Neural progenitor cell (in vitro differentiated cells): ENCODE results near the gene TMEM53. TPM values are rescaled to one million over a fixed set of nuclear protein-coding genes. Genes with fewer than 3 reads are reported as not detected.

Experiments used
- DNase-seq: peaks from one replicate; pipeline ENCODE4 v3.0.0-alpha.2; 2016; ENCODE audit warnings: low spot score
- H2AFZ ChIP-seq: fragments of 200-600 bp; sonication (generic); replicated peaks from 2 replicates; pipeline ENCODE4 v1.6.1; 2016; ENCODE audit warnings: antibody characterized with exemption
- H3F3A ChIP-seq: fragments of 200-600 bp; sonication (generic); 2 replicates; pipeline ENCODE4 v1.6.1; 2016; ENCODE audit warnings: antibody characterized with exemption, low read depth
- H3K27ac ChIP-seq: fragments of 200-600 bp; sonication (generic); 2 replicates; pipeline ENCODE4 v1.5.1; 2016; ENCODE audit warnings: mild to moderate bottlenecking
- H3K27me3 ChIP-seq: fragments of 200-600 bp; sonication (generic); 2 replicates; pipeline ENCODE4 v1.6.1; 2016; ENCODE audit warnings: mild to moderate bottlenecking, moderate library complexity
- H3K36me3 ChIP-seq: fragments of 200-600 bp; sonication (generic); 2 replicates; pipeline ENCODE4 v1.5.1; 2016
- H3K4me1 ChIP-seq: fragments of 200-600 bp; sonication (generic); 2 replicates; pipeline ENCODE4 v1.6.1; 2016; ENCODE audit warnings: mixed run types
- H3K4me2 ChIP-seq: fragments of 200-600 bp; sonication (generic); 2 replicates; pipeline ENCODE4 v1.6.1; 2016
- H3K4me3 ChIP-seq: fragments of 200-600 bp; sonication (generic); 2 replicates; pipeline ENCODE4 v1.5.1; 2016
- H3K79me2 ChIP-seq: fragments of 200-600 bp; sonication (generic); 2 replicates; pipeline ENCODE4 v1.6.1; 2016; ENCODE audit warnings: low read depth
- H3K9ac ChIP-seq: fragments of 200-600 bp; sonication (generic); 2 replicates; pipeline ENCODE4 v1.6.1; 2016
- H3K9me3 ChIP-seq: fragments of 200-600 bp; sonication (generic); 2 replicates; pipeline ENCODE4 v1.5.1; 2016; ENCODE audit warnings: low read depth
- H4K20me1 ChIP-seq: fragments of 200-600 bp; sonication (generic); 2 replicates; pipeline ENCODE4 v1.6.1; 2016; ENCODE audit warnings: low read depth
- H3K27ac Mint-ChIP-seq: 3 replicates; pipeline ENCODE4 v1.8.0; 2021; ENCODE audit warnings: mixed read lengths
- H3K27me3 Mint-ChIP-seq: 2 replicates; pipeline ENCODE4 v1.8.0; 2022; ENCODE audit warnings: low read depth, mild to moderate bottlenecking, inconsistent platforms, moderate library complexity, mixed read lengths; ENCODE audit not compliant: insufficient read depth
- H3K36me3 Mint-ChIP-seq: 3 replicates; pipeline ENCODE4 v1.8.0; 2021; ENCODE audit warnings: mixed read lengths
- H3K4me1 Mint-ChIP-seq: 3 replicates; pipeline ENCODE4 v1.8.0; 2021; ENCODE audit warnings: mixed read lengths
- H3K4me3 Mint-ChIP-seq: 3 replicates; pipeline ENCODE4 v1.8.0; 2021; ENCODE audit warnings: mild to moderate bottlenecking, moderate library complexity, mixed read lengths
- H3K9me3 Mint-ChIP-seq: 3 replicates; pipeline ENCODE4 v1.8.0; 2020; ENCODE audit warnings: mixed read lengths
- EZH2 ChIP-seq: fragments of 200-600 bp; sonication (generic); IDR thresholded peaks from 2 replicates; pipeline ENCODE4 v1.6.1; 2017; ENCODE audit warnings: antibody characterized with exemption, mild to moderate bottlenecking, moderate library complexity
- EZH2phosphoT487 ChIP-seq: fragments of 200-600 bp; sonication (generic); IDR thresholded peaks from 2 replicates; pipeline ENCODE4 v1.6.1; 2017; ENCODE audit warnings: antibody characterized with exemption
- total RNA-seq: library from RNA; depleted of rRNA; stranded (reverse); fragments of >200 nt; gene quantifications from 2 replicates; pipeline ENCODE4 v1.2.3, GENCODE V29; 2015; ENCODE audit warnings: low replicate concordance
- TF ChIP-seq, protein P1 (sequence below): fragments of 200-600 bp; sonication (generic); IDR thresholded peaks from 2 replicates; pipeline ENCODE4 v1.5.1; 2017; ENCODE audit warnings: antibody characterized with exemption, mild to moderate bottlenecking

The TMEM53 gene
- total RNA-seq, 1 donor from 2014 or later: 5.0 TPM

DNA sequence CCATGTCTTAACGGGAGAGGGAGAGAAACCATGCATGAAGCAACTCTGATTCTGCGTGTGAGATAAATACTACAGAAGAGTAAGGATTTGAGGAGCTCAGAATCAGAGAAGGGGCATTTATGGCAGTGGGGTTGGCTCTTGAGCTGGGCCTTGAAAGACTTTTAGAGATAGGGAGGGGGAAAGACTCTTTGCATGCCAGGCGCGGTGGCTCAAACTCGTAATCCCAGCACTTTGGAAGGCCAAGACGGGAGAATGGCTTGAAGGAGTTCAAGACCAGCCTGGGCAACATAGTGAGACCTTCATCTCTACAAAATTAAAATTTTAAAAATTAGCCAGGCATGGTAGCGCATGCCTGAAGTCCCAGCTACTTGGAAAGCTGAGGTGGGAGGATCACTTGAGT lies 905 bp upstream of the TMEM53 start:
- DNase-seq: no peak
- peak overlapping the region; percentile 21 for H3K27ac Mint-ChIP-seq

DNA sequence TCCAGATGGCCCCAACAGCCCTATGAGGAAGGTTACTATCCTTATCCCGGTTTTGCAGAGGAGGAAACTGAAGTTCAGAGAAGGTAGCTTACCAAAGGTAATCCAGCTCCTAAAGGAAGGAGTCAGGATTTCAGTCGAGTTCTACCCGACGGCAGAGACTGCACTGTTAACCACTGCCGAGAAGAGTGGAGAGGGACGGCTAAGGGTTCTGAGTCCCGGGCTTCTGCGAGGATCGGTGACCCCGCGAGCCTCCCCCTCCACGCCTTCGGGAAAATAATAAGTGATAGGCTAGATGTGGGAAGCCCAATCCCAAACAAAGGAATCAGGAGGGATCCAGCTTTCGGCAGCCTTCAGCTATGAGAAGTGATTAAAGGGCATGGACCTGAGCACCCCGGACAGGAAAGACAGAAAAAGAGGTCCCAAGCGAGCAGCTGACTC lies 587 bp downstream of the TMEM53 start:
- no peaks in the 10 kb centered on the region for H3K79me2 ChIP-seq
- H3K9me3 Mint-ChIP-seq: no peaks in the 10 kb centered on the region
- peaks cover 12% of the 10 kb centered on the region for H3F3A ChIP-seq
- peaks cover 24% of the 10 kb centered on the region for H3K4me1 ChIP-seq
- no peak for DNase-seq
- peak overlapping the region; percentile 92 for H3K4me3 Mint-ChIP-seq
- peak overlapping the region; percentile 27 for H3K27ac Mint-ChIP-seq
- H3K27ac ChIP-seq: no peak overlapping the region
- peaks cover 41% of the 10 kb centered on the region for H3K4me1 Mint-ChIP-seq
- peak overlapping the region; percentile 82 for H3K4me3 ChIP-seq
- H3K36me3 ChIP-seq: no peaks in the 10 kb centered on the region
- H4K20me1 ChIP-seq: no peaks in the 10 kb centered on the region
- peaks cover 8% of the 10 kb centered on the region for H3K27me3 Mint-ChIP-seq
- peak overlapping the region; percentile 38 for H3K9ac ChIP-seq
- no peak for TF ChIP-seq EZH2
- TF ChIP-seq, protein P1, sequence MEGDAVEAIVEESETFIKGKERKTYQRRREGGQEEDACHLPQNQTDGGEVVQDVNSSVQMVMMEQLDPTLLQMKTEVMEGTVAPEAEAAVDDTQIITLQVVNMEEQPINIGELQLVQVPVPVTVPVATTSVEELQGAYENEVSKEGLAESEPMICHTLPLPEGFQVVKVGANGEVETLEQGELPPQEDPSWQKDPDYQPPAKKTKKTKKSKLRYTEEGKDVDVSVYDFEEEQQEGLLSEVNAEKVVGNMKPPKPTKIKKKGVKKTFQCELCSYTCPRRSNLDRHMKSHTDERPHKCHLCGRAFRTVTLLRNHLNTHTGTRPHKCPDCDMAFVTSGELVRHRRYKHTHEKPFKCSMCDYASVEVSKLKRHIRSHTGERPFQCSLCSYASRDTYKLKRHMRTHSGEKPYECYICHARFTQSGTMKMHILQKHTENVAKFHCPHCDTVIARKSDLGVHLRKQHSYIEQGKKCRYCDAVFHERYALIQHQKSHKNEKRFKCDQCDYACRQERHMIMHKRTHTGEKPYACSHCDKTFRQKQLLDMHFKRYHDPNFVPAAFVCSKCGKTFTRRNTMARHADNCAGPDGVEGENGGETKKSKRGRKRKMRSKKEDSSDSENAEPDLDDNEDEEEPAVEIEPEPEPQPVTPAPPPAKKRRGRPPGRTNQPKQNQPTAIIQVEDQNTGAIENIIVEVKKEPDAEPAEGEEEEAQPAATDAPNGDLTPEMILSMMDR: no peak
- no peak for TF ChIP-seq EZH2phosphoT487
- no peaks in the 10 kb centered on the region for H3K36me3 Mint-ChIP-seq
- H3K9me3 ChIP-seq: no peaks in the 10 kb centered on the region
- peak overlapping the region; percentile 86 for H3K4me2 ChIP-seq
- peak overlapping the region; percentile 98 for H2AFZ ChIP-seq
- H3K27me3 ChIP-seq: no peaks in the 10 kb centered on the region

More for the DNA sequence above, 905 bp upstream of the TMEM53 start:
- peaks cover 32% of the 10 kb centered on the region for H3K4me1 Mint-ChIP-seq
- TF ChIP-seq, protein P1: no peak
- TF ChIP-seq EZH2phosphoT487 (no peak), EZH2 (no peak)
- Histone ChIP-seq H3K9ac (no peak overlapping the region), H4K20me1 (no peaks in the 10 kb centered on the region), H3K4me2 (peak overlapping the region; percentile 87), H3K79me2 (no peaks in the 10 kb centered on the region), H3K36me3 (no peaks in the 10 kb centered on the region), H2AFZ (no peak overlapping the region), H3K27ac (no peak overlapping the region), H3F3A (peaks cover 12% of the 10 kb centered on the region), H3K9me3 (no peaks in the 10 kb centered on the region), H3K27me3 (no peaks in the 10 kb centered on the region), H3K4me3 (peak overlapping the region; percentile 82), H3K4me1 (peaks cover 21% of the 10 kb centered on the region)
- H3K27me3 Mint-ChIP-seq: peaks cover 8% of the 10 kb centered on the region
- peak overlapping the region; percentile 92 for H3K4me3 Mint-ChIP-seq
- no peaks in the 10 kb centered on the region for H3K9me3 Mint-ChIP-seq
- peaks cover 4% of the 10 kb centered on the region for H3K36me3 Mint-ChIP-seq

DNA sequence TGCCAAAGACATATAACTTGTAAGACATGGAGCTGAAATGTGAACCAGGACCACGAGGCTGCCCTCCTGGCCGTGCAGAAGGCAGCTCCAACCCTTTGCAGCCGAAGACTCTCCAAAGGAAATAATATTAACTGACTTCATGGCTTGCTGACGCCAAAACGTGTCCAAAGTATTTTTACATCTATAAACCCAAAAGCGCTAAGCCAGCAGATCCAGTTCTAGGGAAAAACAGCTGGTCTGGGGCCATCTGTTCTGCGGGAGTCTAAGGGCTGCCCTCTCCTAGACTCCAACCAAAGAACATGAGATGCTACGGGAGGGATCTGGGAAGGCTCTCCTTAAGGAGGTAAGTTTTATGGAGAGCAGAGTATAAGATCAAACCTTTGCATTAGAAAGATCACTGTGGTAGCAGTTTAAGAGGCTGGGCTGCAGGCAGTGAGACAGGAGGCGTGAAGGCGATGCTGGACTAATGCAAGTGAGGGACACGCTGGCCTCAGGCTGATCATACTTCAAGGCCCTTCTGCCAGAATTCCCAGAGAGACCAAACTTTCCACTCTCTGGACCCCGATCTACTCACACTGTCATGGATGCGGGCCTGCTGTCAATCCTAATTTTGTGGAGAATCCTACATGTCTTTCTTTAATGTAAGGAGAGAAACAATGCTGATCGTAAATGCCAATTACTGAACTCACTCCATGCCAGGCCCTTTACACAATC lies 1.2 kb downstream of the TMEM53 start:
- H4K20me1 ChIP-seq: no peaks in the 10 kb centered on the region
- H3K4me1 Mint-ChIP-seq: peaks cover 40% of the 10 kb centered on the region
- H3K27ac ChIP-seq: no peak overlapping the region
- H3K36me3 Mint-ChIP-seq: no peaks in the 10 kb centered on the region
- H3K9me3 ChIP-seq: no peaks in the 10 kb centered on the region
- peaks cover 24% of the 10 kb centered on the region for H3K4me1 ChIP-seq
- no peak for DNase-seq
- H3K27ac Mint-ChIP-seq: no peak overlapping the region
- H3K9me3 Mint-ChIP-seq: no peaks in the 10 kb centered on the region
- H3F3A ChIP-seq: peaks cover 12% of the 10 kb centered on the region
- H3K4me3 Mint-ChIP-seq: peak overlapping the region; percentile 92
- H3K27me3 Mint-ChIP-seq: peaks cover 8% of the 10 kb centered on the region
- TF ChIP-seq EZH2: no peak
- TF ChIP-seq, protein P1: no peak
- no peak for TF ChIP-seq EZH2phosphoT487
- no peak overlapping the region for H3K9ac ChIP-seq
- peak overlapping the region; percentile 82 for H3K4me3 ChIP-seq
- H3K27me3 ChIP-seq: no peaks in the 10 kb centered on the region
- H2AFZ ChIP-seq: peak overlapping the region; percentile 98
- H3K4me2 ChIP-seq: peak overlapping the region; percentile 86
- H3K79me2 ChIP-seq: no peaks in the 10 kb centered on the region
- H3K36me3 ChIP-seq: no peaks in the 10 kb centered on the region
